Stimulated activated naive CD4-positive, alpha-beta T cell (primary cell): ENCODE results near the gene DDAH2.

Experiments used
- DNase-seq, 6 experiments: peaks; one replicate each; lab custom pipeline; 2025; lab: John Stamatoyannopoulos, UW

DDAH2 gene

GRCh38 chr6:31690231-31691077, 38.6 kb downstream of the DDAH2 start:
- DNase-seq: no peak

- DNase-seq: peak in 1 of 6 experiments; percentile 4
These were observed 39.6 kb downstream of the DDAH2 start for GRCh38 chr6:31689249-31690110.

- DNase-seq: no peak
These were observed 41.0 kb downstream of the DDAH2 start for GRCh38 chr6:31687860-31688693.

- no peak for DNase-seq
These were observed 41.8 kb downstream of the DDAH2 start for GRCh38 chr6:31687321-31687720.

GRCh38 chr6:31686483-31686882, 42.6 kb downstream of the DDAH2 start:
- no peak for DNase-seq

- DNase-seq: no peak
These were observed 45.5 kb downstream of the DDAH2 start for GRCh38 chr6:31683591-31683990.

- peak in 5 of 6 experiments; percentile 14 to 44 (median 26) for DNase-seq
These were observed 47.9 kb downstream of the DDAH2 start for GRCh38 chr6:31681135-31681671.

- DNase-seq: peak in 5 of 6 experiments; percentile 15 to 53 (median 44)
These were observed 48.6 kb downstream of the DDAH2 start, which contains the start of gene LY6G5C for GRCh38 chr6:31680226-31681134. Gene LY6G5C, minus strand, starts transcription at chr6:31681067. Its CDS starts 694 bp downstream, at chr6:31680373.

GRCh38 chr6:31677955-31678354, 51.1 kb downstream of the DDAH2 start:
- DNase-seq: no peak
